DMS153 (cell line): Measurements from ENCODE around the gene PARP12.
A peak's percentile ranks its signal among the peaks of the same experiment; 100 is the strongest.
"Not testable (repeated sequence)": the region's sequence is repeated elsewhere in the genome, so short reads cannot be mapped to it uniquely, and the experiment has no call there.

ENCODE experiments used
- DNase-seq: peaks from one replicate; lab custom pipeline; 2025; lab: John Stamatoyannopoulos, UW

The PARP12 gene, protein sequence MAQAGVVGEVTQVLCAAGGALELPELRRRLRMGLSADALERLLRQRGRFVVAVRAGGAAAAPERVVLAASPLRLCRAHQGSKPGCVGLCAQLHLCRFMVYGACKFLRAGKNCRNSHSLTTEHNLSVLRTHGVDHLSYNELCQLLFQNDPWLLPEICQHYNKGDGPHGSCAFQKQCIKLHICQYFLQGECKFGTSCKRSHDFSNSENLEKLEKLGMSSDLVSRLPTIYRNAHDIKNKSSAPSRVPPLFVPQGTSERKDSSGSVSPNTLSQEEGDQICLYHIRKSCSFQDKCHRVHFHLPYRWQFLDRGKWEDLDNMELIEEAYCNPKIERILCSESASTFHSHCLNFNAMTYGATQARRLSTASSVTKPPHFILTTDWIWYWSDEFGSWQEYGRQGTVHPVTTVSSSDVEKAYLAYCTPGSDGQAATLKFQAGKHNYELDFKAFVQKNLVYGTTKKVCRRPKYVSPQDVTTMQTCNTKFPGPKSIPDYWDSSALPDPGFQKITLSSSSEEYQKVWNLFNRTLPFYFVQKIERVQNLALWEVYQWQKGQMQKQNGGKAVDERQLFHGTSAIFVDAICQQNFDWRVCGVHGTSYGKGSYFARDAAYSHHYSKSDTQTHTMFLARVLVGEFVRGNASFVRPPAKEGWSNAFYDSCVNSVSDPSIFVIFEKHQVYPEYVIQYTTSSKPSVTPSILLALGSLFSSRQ

GRCh38 chr7:140062528-140063299 lies at the start of gene PARP12:
TSS of gene PARP12 (minus strand) at chr7:140062951. CDS start at chr7:140062847, 104 bp downstream.
- peak; percentile 74 for DNase-seq

GRCh38 chr7:140108777-140109176 lies 46.0 kb upstream of the PARP12 start:
- not testable (repeated sequence) for DNase-seq

GRCh38 chr7:140096459-140096858 lies 33.7 kb upstream of the PARP12 start:
- DNase-seq: no peak

DNA sequence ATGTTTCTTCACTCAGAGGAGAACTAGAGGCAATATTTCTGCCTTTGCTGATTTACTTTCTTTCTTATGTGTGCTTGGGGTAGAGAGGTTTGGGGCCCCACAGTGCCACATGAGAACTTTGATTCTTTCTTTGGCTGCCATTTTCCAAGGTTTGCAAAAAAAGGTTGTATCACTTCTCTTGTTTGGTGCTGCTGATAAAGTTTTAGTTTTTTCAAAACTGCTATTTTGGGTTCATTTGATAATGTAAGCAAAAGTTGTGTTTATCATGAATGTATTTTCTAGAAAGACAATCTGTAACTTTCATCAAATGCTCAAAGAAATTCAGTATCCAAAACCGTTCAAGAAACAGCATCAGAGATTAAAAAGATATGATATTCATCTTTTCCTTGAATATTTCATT lies 30.6 kb upstream of the PARP12 start:
- DNase-seq: no peak

GRCh38 chr7:140085447-140085846 lies 22.7 kb upstream of the PARP12 start:
- no peak for DNase-seq

DNA sequence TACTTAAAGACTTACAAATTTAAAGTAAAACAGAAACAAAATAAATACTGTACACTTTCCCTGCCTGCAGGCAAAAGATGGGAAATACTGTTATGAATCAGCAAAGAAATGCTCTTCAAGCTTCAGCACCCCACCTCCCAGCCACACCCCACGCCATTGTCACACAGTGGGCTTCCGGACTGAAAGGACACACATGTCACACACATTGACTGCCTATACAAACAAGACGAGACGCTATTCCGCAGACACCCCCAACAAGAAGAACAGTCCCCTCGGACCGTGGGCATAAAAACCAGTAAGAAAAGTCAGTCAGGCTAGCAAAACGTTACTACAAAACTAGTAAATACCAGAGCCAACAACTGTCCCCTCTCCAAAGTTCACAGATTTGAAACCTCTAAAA lies 22.2 kb upstream of the PARP12 start:
- no peak for DNase-seq

- DNase-seq: no peak
Observed at GRCh38 chr7:140084142-140084655, 21.4 kb upstream of the PARP12 start.

DNA sequence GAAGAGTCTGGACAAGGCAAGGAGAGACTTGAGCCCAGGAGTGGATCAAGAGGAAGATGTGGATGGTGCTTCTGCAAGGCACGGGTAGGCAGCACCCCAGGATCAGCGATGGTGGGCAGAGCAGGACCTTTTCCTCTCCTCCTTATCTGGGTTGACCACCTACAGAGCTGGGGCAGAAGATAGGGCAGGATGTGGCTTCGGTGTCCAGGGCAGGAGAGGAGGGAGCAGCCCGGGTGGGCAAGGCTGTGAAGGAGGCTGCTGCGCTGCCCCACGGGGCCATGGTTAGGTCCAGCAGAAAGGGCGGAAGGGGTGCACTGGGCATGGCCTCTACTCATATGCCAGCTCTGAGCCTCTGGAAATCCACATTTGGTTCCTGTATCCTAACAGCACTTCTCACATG lies 20.0 kb upstream of the PARP12 start:
- DNase-seq: no peak

DNA sequence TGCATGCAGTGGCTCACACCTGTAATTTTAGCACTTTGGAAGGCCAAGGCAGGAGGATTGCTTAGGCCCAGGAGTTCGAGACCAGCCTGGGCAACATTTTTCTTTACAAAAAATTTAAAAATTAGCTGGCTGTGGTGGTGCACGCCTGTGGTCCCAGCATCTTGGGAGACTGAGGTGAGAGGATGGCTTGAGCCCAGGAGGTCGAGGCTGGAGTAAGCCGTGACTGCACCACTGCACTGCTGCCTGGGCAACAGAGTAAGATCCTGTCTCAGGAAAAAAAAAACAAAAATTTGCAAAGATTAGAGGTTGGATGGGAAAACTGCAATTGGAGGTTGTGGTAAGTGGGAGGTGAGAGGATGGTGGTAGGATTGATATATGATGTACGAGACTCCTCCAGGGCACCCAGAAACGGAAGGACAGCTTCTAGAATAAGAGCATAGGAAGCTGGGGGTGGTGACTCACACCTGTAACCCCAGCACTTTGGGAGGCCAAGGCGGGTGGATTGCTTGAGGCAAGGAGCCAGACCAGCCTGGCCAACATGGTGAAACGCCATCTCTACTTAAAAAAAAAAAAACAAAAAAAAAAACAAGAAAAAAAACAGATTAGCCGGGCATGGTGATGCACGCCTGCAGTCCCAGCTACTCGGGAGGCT lies 19.1 kb upstream of the PARP12 start:
- no peak for DNase-seq

DNA sequence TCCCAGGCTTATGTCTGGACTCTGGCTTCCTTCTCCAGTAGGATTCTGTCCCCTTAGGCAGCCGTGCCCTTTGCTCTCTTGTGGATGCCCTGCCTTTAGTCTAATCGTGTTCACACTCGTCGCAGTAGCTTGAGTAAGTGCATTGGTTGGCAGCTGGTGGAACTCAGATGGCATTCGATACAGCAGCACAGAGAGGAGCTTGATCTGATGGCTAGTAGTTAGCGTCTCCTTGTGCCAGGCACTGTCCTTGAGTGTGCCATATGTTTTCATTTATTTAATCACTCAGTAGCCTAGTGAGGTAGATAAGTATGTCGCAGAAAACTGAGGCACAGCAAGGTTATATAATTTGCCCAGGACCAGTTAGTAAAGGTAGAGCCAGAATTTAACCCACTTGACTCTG lies 18.2 kb upstream of the PARP12 start:
- no peak for DNase-seq

GRCh38 chr7:140079121-140079536 lies 16.4 kb upstream of the PARP12 start:
- DNase-seq: peak; percentile 28

- DNase-seq: peak; percentile 47
Observed at GRCh38 chr7:140078392-140078791, 15.6 kb upstream of the PARP12 start.

GRCh38 chr7:140074780-140075179 lies 12.0 kb upstream of the PARP12 start:
- DNase-seq: no peak

- DNase-seq: no peak
Observed at GRCh38 chr7:140070546-140070945, 7.8 kb upstream of the PARP12 start.

DNA sequence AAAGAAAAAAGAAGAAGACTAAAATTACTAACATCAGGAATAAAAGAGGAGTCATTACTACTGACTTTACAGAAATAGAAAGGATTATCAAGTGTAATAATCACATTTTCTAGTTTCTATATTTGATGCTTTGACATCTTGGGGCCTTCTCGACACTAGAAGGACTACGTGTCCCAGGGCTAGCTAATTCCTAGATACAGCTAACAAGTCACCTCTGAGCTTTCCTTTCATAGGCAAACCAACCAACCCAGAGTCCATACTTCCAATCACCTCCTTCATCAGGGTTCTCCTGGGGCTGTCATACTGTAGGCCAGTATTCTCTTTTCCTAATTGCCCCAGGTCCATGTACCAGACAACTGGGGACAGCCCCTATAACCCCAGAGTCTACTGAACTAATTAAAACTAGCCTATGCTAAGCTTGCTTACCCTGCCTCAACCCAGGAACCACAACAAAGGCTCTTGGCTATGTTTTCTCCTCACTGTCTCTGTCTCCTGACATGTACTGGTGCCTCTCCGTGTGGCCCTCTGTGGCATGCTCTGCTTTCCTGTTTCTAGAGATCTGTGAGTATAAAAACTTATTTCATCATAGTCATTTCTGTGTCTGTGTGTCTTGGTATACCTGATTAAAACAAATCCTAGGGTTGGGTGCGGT lies 6.7 kb upstream of the PARP12 start:
- no peak for DNase-seq

- no peak for DNase-seq
Observed at GRCh38 chr7:140068033-140068432, 5.3 kb upstream of the PARP12 start.

DNA sequence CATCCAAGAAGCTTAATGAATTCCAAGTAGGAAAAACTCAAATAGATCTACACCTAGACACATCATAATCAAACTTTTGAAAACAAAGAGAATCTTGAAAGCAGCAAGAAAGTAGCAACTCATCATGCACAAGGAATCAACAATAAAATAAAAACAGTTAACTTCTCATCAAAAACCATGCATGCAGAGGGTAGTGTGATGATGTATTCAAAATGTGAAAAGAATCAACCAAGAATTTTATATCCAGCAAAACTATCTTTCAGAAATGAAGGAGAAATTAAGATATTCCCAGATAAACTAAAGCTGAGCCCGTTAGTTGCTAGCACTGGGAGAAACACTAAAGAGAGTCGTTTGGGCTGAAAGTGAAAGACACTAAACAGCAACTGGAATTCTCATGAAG lies 4.3 kb upstream of the PARP12 start:
- DNase-seq: no peak

DNA sequence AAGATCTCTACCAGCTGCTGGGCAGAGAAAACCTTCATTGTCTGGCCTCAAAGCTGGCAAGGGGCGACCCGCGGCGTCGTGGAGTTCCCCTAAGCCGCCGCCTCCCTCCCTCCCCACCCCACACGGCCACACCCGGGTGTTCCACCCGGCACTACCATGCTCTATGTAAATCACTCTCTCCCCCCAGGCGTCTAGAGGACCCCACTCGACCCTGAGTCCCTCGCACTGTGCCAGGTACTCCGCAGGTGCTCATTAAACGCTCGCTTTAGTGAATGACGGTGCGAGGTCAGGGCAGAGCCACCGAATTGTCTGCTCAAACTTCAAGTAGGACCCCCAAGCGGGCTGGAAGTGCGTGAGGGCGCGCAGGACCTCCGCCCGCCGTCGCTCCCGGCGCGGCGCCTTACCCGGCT lies 628 bp downstream of the PARP12 start:
- DNase-seq: no peak

- no peak for DNase-seq
Observed at GRCh38 chr7:140061607-140061930, 1.2 kb downstream of the PARP12 start.

- peak; percentile 48 for DNase-seq
Observed at GRCh38 chr7:140060788-140061606, 1.8 kb downstream of the PARP12 start.

GRCh38 chr7:140060243-140060630 lies 2.5 kb downstream of the PARP12 start:
- no peak for DNase-seq
